Mammary epithelial cell (primary cell): ENCODE data around the gene ZNF827.

Experiments used
- CTCF ChIP-seq, 2 donors: IDR thresholded peaks in 1 of 2; conservative IDR thresholded peaks in 1 of 2; 2 replicates each; pipeline ENCODE4 v1.5.1; 2011 to 2012; ENCODE audit warnings: inconsistent platforms in 2 of 2, low read length in 2 of 2, mild to moderate bottlenecking in 2 of 2, control low read depth in 1 of 2, low read depth in 1 of 2; ENCODE audit not compliant: insufficient read depth in 1 of 2; ENCODE audit errors: extremely low read depth in 1 of 2
- EZH2 ChIP-seq: IDR thresholded peaks from 2 replicates; pipeline ENCODE4 v1.6.1; 2012; ENCODE audit warnings: low read length, inconsistent platforms, borderline replicate concordance

GRCh38 chr4:145782756-145783155 lies 155.9 kb downstream of the ZNF827 start:
- TF ChIP-seq EZH2: no peak
- TF ChIP-seq CTCF (conservative IDR thresholded peaks at IDR 0.05 in 1 of 2, IDR thresholded peaks at IDR 0.05 in 1 of 2; ENCODE audit: extremely low read depth in 1 of 2, insufficient read depth in 1 of 2, low read depth in 1 of 2, low read length in 2 of 2): no peak
